Mucosa of descending colon (tissue), 3 donors: Measurements from ENCODE around the gene NR2F1-AS1. TPM values are rescaled to one million over a fixed set of nuclear protein-coding genes. Genes with fewer than 3 reads are reported as not detected.

ENCODE experiments used
- ATAC-seq: fragments of 200-7000 bp; cut with Tn5 transposase; one replicate; pipeline ENCODE4 v1.9.1; 2020; ENCODE audit warnings: mild to moderate bottlenecking, moderate library complexity
- DNase-seq, 3 donors: peaks; one replicate each; pipeline ENCODE4 v3.0.0-alpha.2; 2020
- H3K36me3 ChIP-seq: fragments of 200-600 bp; one replicate; pipeline ENCODE4 v1.8.0; 2021; ENCODE audit warnings: low read depth, mild to moderate bottlenecking
- H3K4me1 ChIP-seq: fragments of 200-600 bp; one replicate; pipeline ENCODE4 v1.8.0; 2021; ENCODE audit warnings: low read depth, mild to moderate bottlenecking
- H3K4me3 ChIP-seq: fragments of 200-600 bp; one replicate; pipeline ENCODE4 v1.8.0; 2021; ENCODE audit warnings: mild to moderate bottlenecking
- H3K9me3 ChIP-seq: fragments of 200-600 bp; one replicate; pipeline ENCODE4 v1.8.0; 2021; ENCODE audit warnings: mild to moderate bottlenecking
- intact Hi-C, 2 donors: fragments of 100-400 bp; cut with DNase I in 1 of 2; cut with micrococcal nuclease in 1 of 2; formaldehyde crosslinking; loops; one replicate each; pipeline versions ENCODE4 v1.11.0 to v1.11.1; 2022; cut with DNase I, micrococcal nuclease
- total RNA-seq, 3 donors: library from RNA; stranded (reverse); fragmentation: NEBNext Ultra II Directional in 2 of 3; extraction: Animal tissue kit (Norgen Biotek cat#: 25700) in 2 of 3; gene quantifications; one replicate each; pipeline versions ENCODE4 v1.2.1 to v1.2.4, GENCODE V29; 2021 to 2023
- TF ChIP-seq, protein P1 (sequence below): fragments of 200-600 bp; IDR thresholded peaks from one replicate; pipeline ENCODE4 v1.8.0; 2022; ENCODE audit warnings: antibody characterized with exemption, mild to moderate bottlenecking
- donor health status: DM: no; HTN: no; CAD: no; lungs with moderate emphysema.
- donor health status: DM: no; HTN: no; CAD: no.
- donor health status: DM: no; HTN: yes; CAD: no.

The NR2F1-AS1 gene
- total RNA-seq, 3 donors from 2014 or later = 1.5 to 5.7 (median 2.2) TPM

DNA sequence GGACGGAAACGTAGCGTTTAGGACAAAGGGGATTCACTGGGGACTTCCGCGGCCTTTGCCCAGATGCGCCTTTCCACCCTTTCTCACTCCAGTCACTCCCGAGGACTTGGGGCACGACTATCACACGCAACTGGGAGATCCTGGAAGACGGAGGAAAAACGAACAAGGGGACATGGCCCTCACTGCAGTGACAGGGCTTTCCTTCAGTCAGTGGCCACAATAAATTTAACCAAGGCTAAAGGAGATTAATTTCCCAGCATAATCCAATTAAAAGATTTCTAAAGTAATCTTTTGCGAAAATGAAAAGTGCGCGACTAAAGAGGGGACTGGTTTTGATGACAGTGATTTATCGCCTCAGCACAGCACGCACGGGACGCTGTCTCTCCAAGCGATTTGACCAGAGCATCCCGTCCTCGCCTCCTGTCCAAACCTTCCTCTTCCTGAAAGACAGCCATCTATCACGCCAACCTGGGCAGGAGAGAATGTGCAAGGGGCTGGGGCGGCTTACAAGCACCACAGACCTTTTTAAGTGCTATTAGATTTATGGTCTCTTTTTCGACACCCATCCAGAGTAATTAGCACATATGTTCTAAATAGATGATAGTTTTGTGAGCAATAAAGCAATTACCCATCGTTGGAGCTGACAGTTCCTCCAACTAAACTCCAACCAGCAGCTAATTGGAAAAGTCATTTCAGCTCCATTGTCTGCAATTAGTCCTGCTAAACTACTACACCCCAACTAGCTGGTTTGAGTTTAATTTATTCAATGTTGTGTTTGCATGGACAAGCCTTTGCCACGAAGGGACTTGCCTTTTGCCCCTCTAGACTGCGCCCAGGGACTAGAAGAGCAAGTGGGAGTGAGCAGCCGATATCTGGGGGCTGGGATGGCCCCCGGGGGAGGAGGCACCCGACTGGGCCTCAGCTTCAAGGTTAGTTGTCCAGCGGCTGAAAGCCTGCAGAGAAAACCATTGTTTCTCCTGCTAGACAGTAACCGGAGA is 7.4 kb downstream of the NR2F1-AS1 start:
- H3K36me3 ChIP-seq = no peaks in the 10 kb centered on the region
- H3K4me1 ChIP-seq = peaks cover 4% of the 10 kb centered on the region
- TF ChIP-seq, protein P1, sequence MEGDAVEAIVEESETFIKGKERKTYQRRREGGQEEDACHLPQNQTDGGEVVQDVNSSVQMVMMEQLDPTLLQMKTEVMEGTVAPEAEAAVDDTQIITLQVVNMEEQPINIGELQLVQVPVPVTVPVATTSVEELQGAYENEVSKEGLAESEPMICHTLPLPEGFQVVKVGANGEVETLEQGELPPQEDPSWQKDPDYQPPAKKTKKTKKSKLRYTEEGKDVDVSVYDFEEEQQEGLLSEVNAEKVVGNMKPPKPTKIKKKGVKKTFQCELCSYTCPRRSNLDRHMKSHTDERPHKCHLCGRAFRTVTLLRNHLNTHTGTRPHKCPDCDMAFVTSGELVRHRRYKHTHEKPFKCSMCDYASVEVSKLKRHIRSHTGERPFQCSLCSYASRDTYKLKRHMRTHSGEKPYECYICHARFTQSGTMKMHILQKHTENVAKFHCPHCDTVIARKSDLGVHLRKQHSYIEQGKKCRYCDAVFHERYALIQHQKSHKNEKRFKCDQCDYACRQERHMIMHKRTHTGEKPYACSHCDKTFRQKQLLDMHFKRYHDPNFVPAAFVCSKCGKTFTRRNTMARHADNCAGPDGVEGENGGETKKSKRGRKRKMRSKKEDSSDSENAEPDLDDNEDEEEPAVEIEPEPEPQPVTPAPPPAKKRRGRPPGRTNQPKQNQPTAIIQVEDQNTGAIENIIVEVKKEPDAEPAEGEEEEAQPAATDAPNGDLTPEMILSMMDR = no peak
- DNase-seq (no peak), ATAC-seq (no peak)
- intact Hi-C loops = no loop called here
- H3K4me3 ChIP-seq = no peak overlapping the region
- no peaks in the 10 kb centered on the region for H3K9me3 ChIP-seq

GRCh38 chr5:93572608-93573353 is 8.2 kb downstream of the NR2F1-AS1 start:
- no peak overlapping the region for H3K4me3 ChIP-seq
- ATAC-seq (no peak), DNase-seq (no peak)
- no peaks in the 10 kb centered on the region for H3K9me3 ChIP-seq
- intact Hi-C loops = no loop called here
- no peaks in the 10 kb centered on the region for H3K36me3 ChIP-seq
- TF ChIP-seq, protein P1 = no peak
- peaks cover 4% of the 10 kb centered on the region for H3K4me1 ChIP-seq

GRCh38 chr5:93572101-93572607 is 8.9 kb downstream of the NR2F1-AS1 start:
- Histone ChIP-seq H3K36me3 (no peaks in the 10 kb centered on the region), H3K4me1 (peaks cover 4% of the 10 kb centered on the region), H3K9me3 (no peaks in the 10 kb centered on the region), H3K4me3 (no peak overlapping the region)
- TF ChIP-seq, protein P1 = no peak
- intact Hi-C loops = no loop called here
- ATAC-seq (no peak), DNase-seq (no peak)

- H3K4me3 ChIP-seq = no peak overlapping the region
- H3K36me3 ChIP-seq = no peaks in the 10 kb centered on the region
- no peak for DNase-seq
Measured at GRCh38 chr5:93571114-93571949, 9.7 kb downstream of the NR2F1-AS1 start.

More at GRCh38 chr5:93571114-93571949, 9.7 kb downstream of the NR2F1-AS1 start:
- Histone ChIP-seq H3K9me3 (no peaks in the 10 kb centered on the region), H3K4me1 (peaks cover 4% of the 10 kb centered on the region)
- ATAC-seq = no peak
- intact Hi-C loops = no loop called here
- TF ChIP-seq, protein P1 = no peak
